Measurements from ENCODE around the gene TMEM144. TPM values are rescaled to one million over a fixed set of nuclear protein-coding genes. Genes with fewer than 3 reads are reported as not detected.

TMEM144 gene
- total and polyA plus RNA-seq, 7 donors = 0.53 to 1.9 (median 1.0) TPM

GRCh38 chr4:158255727-158256324 is 45.5 kb downstream of the TMEM144 start:
- Histone ChIP-seq H3K27me3 (ENCODE audit: insufficient read depth in 3 of 3, low read length in 2 of 3) (no peaks in the 10 kb centered on the region), H3K9me3 (no peaks in the 10 kb centered on the region), H3K4me1 (no peaks in the 10 kb centered on the region), H3K27ac (no peak overlapping the region), H3K36me3 (ENCODE audit: insufficient read depth in 1 of 2, low read depth in 1 of 2) (no peaks in the 10 kb centered on the region), H3K4me3 (no peak overlapping the region)
- no peak for DNase-seq
- WGBS, 3 donors = 37 to 39% (median 39%) methylated on average over 3 of the region's 3 CpGs
- intact Hi-C loops (cut with DNase I) = loop anchor here (2.0 to 10.0 kb wide), 3 partner anchors 261 to 369 kb away; no protein-coding TSS in a partner anchor
- ATAC-seq = peak in 2 of 4 donors; percentile 60 to 72
- TF ChIP-seq CTCF (IDR thresholded peaks at IDR 0.05) = peak; percentile 79

GRCh38 chr4:158259955-158260575 is 49.8 kb downstream of the TMEM144 start:
- DNase-seq = no peak
- intact Hi-C loops (cut with DNase I) = loop anchor here in 1 of 2 donors (10.0 kb wide), 1 partner anchor 265 kb away; no protein-coding TSS in a partner anchor
- no peak for ATAC-seq
- Histone ChIP-seq H3K4me1 (no peaks in the 10 kb centered on the region), H3K36me3 (ENCODE audit: insufficient read depth in 1 of 2, low read depth in 1 of 2) (no peaks in the 10 kb centered on the region), H3K27ac (no peak overlapping the region), H3K27me3 (ENCODE audit: insufficient read depth in 3 of 3, low read length in 2 of 3) (no peaks in the 10 kb centered on the region), H3K4me3 (no peak overlapping the region), H3K9me3 (no peaks in the 10 kb centered on the region)
- 42 to 43% (median 43%) methylated on average over 3 of the region's 3 CpGs for WGBS, 3 donors
- peak; percentile 24 for TF ChIP-seq CTCF (IDR thresholded peaks at IDR 0.05)

- H3K4me1 ChIP-seq = no peaks in the 10 kb centered on the region
- H3K4me3 ChIP-seq = no peak overlapping the region
- ATAC-seq (no peak), DNase-seq (no peak)
- WGBS, 3 donors = 80 to 83% (median 80%) methylated on average over 4 of the region's 4 CpGs
- no peaks in the 10 kb centered on the region for H3K27me3 ChIP-seq (ENCODE audit: insufficient read depth in 3 of 3, low read length in 2 of 3)
- no peak overlapping the region for H3K27ac ChIP-seq
- no peaks in the 10 kb centered on the region for H3K36me3 ChIP-seq (ENCODE audit: insufficient read depth in 1 of 2, low read depth in 1 of 2)
- no peak for TF ChIP-seq CTCF (IDR thresholded peaks at IDR 0.05)
- no peaks in the 10 kb centered on the region for H3K9me3 ChIP-seq
- intact Hi-C loops (cut with DNase I) = no loop called here
These were observed 51.2 kb downstream of the TMEM144 start for GRCh38 chr4:158261480-158261879.

- Histone ChIP-seq H3K9me3 (no peaks in the 10 kb centered on the region), H3K4me1 (no peaks in the 10 kb centered on the region), H3K27me3 (ENCODE audit: insufficient read depth in 3 of 3, low read length in 2 of 3) (no peaks in the 10 kb centered on the region), H3K4me3 (no peak overlapping the region), H3K27ac (no peak overlapping the region), H3K36me3 (ENCODE audit: insufficient read depth in 1 of 2, low read depth in 1 of 2) (no peaks in the 10 kb centered on the region)
- DNase-seq (no peak), ATAC-seq (no peak)
- TF ChIP-seq CTCF (IDR thresholded peaks at IDR 0.05) = no peak
- 49 to 64% (median 54%) methylated on average over 2 of the region's 2 CpGs for WGBS, 3 donors
- intact Hi-C loops (cut with DNase I) = no loop called here
These were observed 58.3 kb downstream of the TMEM144 start for GRCh38 chr4:158268553-158268952.

Data from psoas muscle (tissue), 8 donors.